ENCODE data around the gene SFRP5.

DNA sequence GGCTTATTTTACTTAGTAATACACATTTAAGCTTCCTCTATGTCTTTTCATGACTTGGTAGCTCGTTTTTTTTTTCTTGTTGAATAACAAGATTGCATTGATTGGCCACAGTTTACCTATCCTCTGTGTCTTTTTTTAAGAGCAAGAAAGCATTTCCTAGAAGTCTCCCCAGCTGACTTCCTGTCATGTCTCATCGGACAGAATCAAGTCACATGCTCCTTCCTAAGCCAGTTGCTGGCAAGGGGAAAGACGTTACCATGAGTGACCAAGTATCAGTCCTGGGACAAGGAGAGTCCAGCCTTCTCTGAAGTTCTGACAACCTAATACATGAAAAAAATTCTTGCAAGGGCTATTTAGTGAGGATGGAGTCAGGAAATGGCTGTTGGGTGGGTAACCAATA is 24.9 kb upstream of the SFRP5 start:
- TF ChIP-seq ZNF274 (IDR thresholded peaks at IDR 0.05; ENCODE audit: low read depth, low read length) (no peak), POLR2A (IDR thresholded peaks at IDR 0.05; ENCODE audit: borderline replicate concordance, extremely low read depth, insufficient read depth, insufficient read length) (no peak), REST (IDR thresholded peaks at IDR 0.05; ENCODE audit: low read depth) (no peak), EZH2phosphoT487 (IDR thresholded peaks at IDR 0.05; ENCODE audit: borderline replicate concordance) (no peak), POLR2AphosphoS5 (IDR thresholded peaks at IDR 0.05; ENCODE audit: low read depth, low read length) (no peak), ZBTB33 (IDR thresholded peaks at IDR 0.05; ENCODE audit: extremely low read depth, insufficient replicate concordance, low read length) (no peak), CEBPB (IDR thresholded peaks at IDR 0.05; ENCODE audit: low read depth) (no peak)
- TF ChIP-seq, protein P1, sequence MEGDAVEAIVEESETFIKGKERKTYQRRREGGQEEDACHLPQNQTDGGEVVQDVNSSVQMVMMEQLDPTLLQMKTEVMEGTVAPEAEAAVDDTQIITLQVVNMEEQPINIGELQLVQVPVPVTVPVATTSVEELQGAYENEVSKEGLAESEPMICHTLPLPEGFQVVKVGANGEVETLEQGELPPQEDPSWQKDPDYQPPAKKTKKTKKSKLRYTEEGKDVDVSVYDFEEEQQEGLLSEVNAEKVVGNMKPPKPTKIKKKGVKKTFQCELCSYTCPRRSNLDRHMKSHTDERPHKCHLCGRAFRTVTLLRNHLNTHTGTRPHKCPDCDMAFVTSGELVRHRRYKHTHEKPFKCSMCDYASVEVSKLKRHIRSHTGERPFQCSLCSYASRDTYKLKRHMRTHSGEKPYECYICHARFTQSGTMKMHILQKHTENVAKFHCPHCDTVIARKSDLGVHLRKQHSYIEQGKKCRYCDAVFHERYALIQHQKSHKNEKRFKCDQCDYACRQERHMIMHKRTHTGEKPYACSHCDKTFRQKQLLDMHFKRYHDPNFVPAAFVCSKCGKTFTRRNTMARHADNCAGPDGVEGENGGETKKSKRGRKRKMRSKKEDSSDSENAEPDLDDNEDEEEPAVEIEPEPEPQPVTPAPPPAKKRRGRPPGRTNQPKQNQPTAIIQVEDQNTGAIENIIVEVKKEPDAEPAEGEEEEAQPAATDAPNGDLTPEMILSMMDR (IDR thresholded peaks at IDR 0.05 in 2 of 3, conservative IDR thresholded peaks at IDR 0.05 in 1 of 3; ENCODE audit: borderline replicate concordance in 1 of 3, insufficient read depth in 1 of 3, low read depth in 2 of 3, low read length in 2 of 3), result no peak

All from HCT116 (cell line).